SH-SY5Y (cell line): ENCODE results near the gene IQCN.

Source experiments
- GATA2 ChIP-seq: IDR thresholded peaks from 2 replicates; pipeline ENCODE4 v1.6.1; 2011; ENCODE audit warnings: mild to moderate bottlenecking, low read depth, low read length
- GATA3 ChIP-seq: IDR thresholded peaks from 2 replicates; pipeline ENCODE4 v1.6.1; 2011; ENCODE audit warnings: low read depth, mild to moderate bottlenecking, low read length, moderate library complexity

- no peak for TF ChIP-seq GATA2
- TF ChIP-seq GATA3: no peak
These were observed 34.9 kb downstream of the IQCN start for GRCh38 chr19:18239303-18239702.
